ENCODE data around the gene APBB2.

DNA sequence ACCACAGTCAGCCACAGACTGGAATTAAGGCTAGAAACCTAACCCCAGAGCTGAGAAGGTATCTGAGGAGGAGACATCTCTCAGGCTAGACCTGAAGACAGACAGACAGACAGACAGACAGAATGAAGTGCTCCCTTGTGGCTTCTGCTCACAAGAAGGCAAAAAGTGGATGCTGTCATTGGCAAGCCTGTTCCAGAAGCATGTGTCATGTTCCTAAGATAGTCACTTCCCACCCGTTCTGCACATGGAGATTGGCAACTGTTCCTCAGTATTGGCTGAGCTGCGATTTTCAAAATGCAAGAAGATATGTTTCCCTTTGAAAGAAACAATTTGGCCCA, 298.2 kb downstream of the APBB2 start:
- TF ChIP-seq, protein P1, sequence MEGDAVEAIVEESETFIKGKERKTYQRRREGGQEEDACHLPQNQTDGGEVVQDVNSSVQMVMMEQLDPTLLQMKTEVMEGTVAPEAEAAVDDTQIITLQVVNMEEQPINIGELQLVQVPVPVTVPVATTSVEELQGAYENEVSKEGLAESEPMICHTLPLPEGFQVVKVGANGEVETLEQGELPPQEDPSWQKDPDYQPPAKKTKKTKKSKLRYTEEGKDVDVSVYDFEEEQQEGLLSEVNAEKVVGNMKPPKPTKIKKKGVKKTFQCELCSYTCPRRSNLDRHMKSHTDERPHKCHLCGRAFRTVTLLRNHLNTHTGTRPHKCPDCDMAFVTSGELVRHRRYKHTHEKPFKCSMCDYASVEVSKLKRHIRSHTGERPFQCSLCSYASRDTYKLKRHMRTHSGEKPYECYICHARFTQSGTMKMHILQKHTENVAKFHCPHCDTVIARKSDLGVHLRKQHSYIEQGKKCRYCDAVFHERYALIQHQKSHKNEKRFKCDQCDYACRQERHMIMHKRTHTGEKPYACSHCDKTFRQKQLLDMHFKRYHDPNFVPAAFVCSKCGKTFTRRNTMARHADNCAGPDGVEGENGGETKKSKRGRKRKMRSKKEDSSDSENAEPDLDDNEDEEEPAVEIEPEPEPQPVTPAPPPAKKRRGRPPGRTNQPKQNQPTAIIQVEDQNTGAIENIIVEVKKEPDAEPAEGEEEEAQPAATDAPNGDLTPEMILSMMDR (IDR thresholded peaks at IDR 0.05), result no peak
- no peak for TF ChIP-seq POLR2AphosphoS5 (IDR thresholded peaks at IDR 0.05)
